K562 (cell line): ENCODE measurements around the gene CCNY. TPM values are rescaled to one million over a fixed set of nuclear protein-coding genes. Genes with fewer than 3 reads are reported as not detected.

Source experiments
- ATAC-seq: fragments of 200-7000 bp; cut with Tn5 transposase; 3 replicates; pipeline ENCODE4 v1.9.1; 2020; ENCODE audit warnings: moderate library complexity
- BruUV-seq: library from RNA; stranded (reverse); fragments of 400-500 nt; replicated peaks from 2 replicates; lab custom pipeline; 2021; lab: Mats Ljungman, UMichigan
- CTCF ChIA-PET: fragments of 300-600 bp; formaldehyde crosslinking; extraction: SDS; loops from one replicate; lab custom pipeline; 2021; ENCODE audit warnings: low intra/inter-chr PET ratio; lab: Yijun Ruan, JAX
- POLR2A ChIA-PET: fragments of 300-600, 350-650 bp; sonication (Branson Sonifier 250); formaldehyde crosslinking; extraction: SDS; loops from one replicate; lab custom pipeline; 2021; ENCODE audit warnings: antibody characterized with exemption, inconsistent platforms; lab: Yijun Ruan, JAX
- DNase-seq, 4 experiments: peaks; one replicate each; pipeline versions ENCODE4 v3.0.0 to v3.0.0-alpha.2; 2011 to 2018; ENCODE audit warnings: low spot score in 3 of 4, mixed read lengths in 3 of 4; ENCODE audit errors: extremely low read depth in 1 of 4
- FAIRE-seq: peaks from 2 replicates; lab custom pipeline; 2011; peaks lifted over from hg19 to GRCh38; lab: Jason Lieb, UNC
- H2AFZ ChIP-seq: 2 replicates; pipeline ENCODE4 v1.6.0; 2011; ENCODE audit warnings: low read depth, low read length, control low read depth, inconsistent platforms
- H3K27ac ChIP-seq: fragments of 200-600 bp; 3 replicates; pipeline ENCODE4 v1.8.0; 2011; ENCODE audit warnings: low read depth, mild to moderate bottlenecking, control low read depth, inconsistent platforms, low read length, moderate library complexity, mixed read lengths; ENCODE audit errors: extremely low read depth
- H3K27me3 ChIP-seq, 2 experiments: fragments of 300-600 bp in 1 of 2; 2 replicates in 1 of 2; 3 replicates in 1 of 2; pipeline versions ENCODE4 v1.6.0 to v1.8.0; 2011; ENCODE audit warnings: inconsistent platforms in 2 of 2, low read length in 2 of 2, mild to moderate bottlenecking in 1 of 2, mixed read lengths in 1 of 2, moderate library complexity in 1 of 2; ENCODE audit not compliant: control insufficient read depth in 2 of 2, insufficient read depth in 2 of 2
- H3K36me3 ChIP-seq: fragments of 300-600 bp; 3 replicates; pipeline ENCODE4 v1.8.0; 2011; ENCODE audit warnings: mild to moderate bottlenecking, low read length, inconsistent platforms; ENCODE audit not compliant: control insufficient read depth, insufficient read depth
- H3K4me1 ChIP-seq, 2 experiments: fragments of 200-600 bp in 1 of 2; replicated peaks in 1 of 2; 2 replicates in 1 of 2; 3 replicates in 1 of 2; pipeline versions ENCODE4 v1.5.1 to v1.8.0; 2011; ENCODE audit warnings: inconsistent platforms in 2 of 2, low read length in 2 of 2, mild to moderate bottlenecking in 1 of 2, mixed read lengths in 1 of 2, moderate library complexity in 1 of 2; ENCODE audit not compliant: control insufficient read depth in 2 of 2, insufficient read depth in 2 of 2
- H3K4me2 ChIP-seq: 2 replicates; pipeline ENCODE4 v1.6.1; 2011; ENCODE audit warnings: low read length, control low read depth, inconsistent platforms, mixed read lengths; ENCODE audit not compliant: insufficient read depth
- H3K4me3 ChIP-seq: fragments of 200-600 bp; sonication (generic), shearing (Covaris generic); 2 replicates; pipeline ENCODE4 v1.5.1; 2016; ENCODE audit warnings: control low read depth, inconsistent platforms
- H3K79me2 ChIP-seq: fragments of 200-600 bp; 3 replicates; pipeline ENCODE4 v1.8.0; 2011; ENCODE audit warnings: low read length, inconsistent platforms; ENCODE audit not compliant: control insufficient read depth, insufficient read depth
- H3K9ac ChIP-seq, 2 experiments: 2 replicates each; pipeline versions ENCODE4 v1.6.0 to v1.6.1; 2011; ENCODE audit warnings: low read depth in 2 of 2, low read length in 2 of 2, control low read depth in 1 of 2, inconsistent platforms in 1 of 2, mild to moderate bottlenecking in 1 of 2, mixed read lengths in 1 of 2; ENCODE audit not compliant: insufficient read depth in 1 of 2
- H3K9me1 ChIP-seq: one replicate; pipeline ENCODE4 v1.6.0; 2011; ENCODE audit warnings: inconsistent platforms, mild to moderate bottlenecking, low read length, moderate library complexity; ENCODE audit not compliant: control insufficient read depth, insufficient read depth
- H3K9me3 ChIP-seq: replicated peaks from 2 replicates; pipeline ENCODE4 v1.5.1; 2011; ENCODE audit warnings: low read depth, low read length, inconsistent platforms; ENCODE audit not compliant: control insufficient read depth, insufficient read depth
- H4K20me1 ChIP-seq: replicated peaks from 2 replicates; pipeline ENCODE4 v1.6.1; 2011; ENCODE audit warnings: low read length, inconsistent platforms, mixed read lengths; ENCODE audit not compliant: control insufficient read depth, insufficient read depth
- ADNP ChIP-seq: fragments of 200-800 bp; sonication (Bioruptor generic); IDR thresholded peaks from 2 replicates; pipeline ENCODE4 v1.6.1; 2016; ENCODE audit warnings: missing genetic modification characterization, missing compliant biosample characterization
- BMI1 ChIP-seq: fragments of 150-350 bp; IDR thresholded peaks from 2 replicates; pipeline ENCODE4 v1.6.1; 2014; ENCODE audit warnings: low read length
- BRD9 ChIP-seq: fragments of 450-650 bp; IDR thresholded peaks from 2 replicates; pipeline ENCODE4 v1.6.1; 2018; ENCODE audit warnings: low read depth; ENCODE audit not compliant: partially characterized antibody
- C11orf30 ChIP-seq: fragments of 450-650 bp; IDR thresholded peaks from 2 replicates; pipeline ENCODE4 v1.6.1; 2016; ENCODE audit warnings: low read depth, mild to moderate bottlenecking
- ETV6 ChIP-seq, 3 experiments: fragments of 150-350 bp in 1 of 3; sonication (generic) in 1 of 3; formaldehyde crosslinking in 1 of 3; IDR thresholded peaks; 2 replicates each; pipeline versions ENCODE4 v1.6.1 to v1.8.0; 2014 to 2022; ENCODE audit warnings: borderline replicate concordance in 2 of 3, low read depth in 2 of 3, antibody characterized with exemption in 1 of 3, low read length in 1 of 3, mild to moderate bottlenecking in 1 of 3, missing genetic modification reagents in 1 of 3
- JUN ChIP-seq, 2 experiments: sonication (generic) in 1 of 2; formaldehyde crosslinking in 1 of 2; IDR thresholded peaks; 2 replicates each; pipeline versions ENCODE4 v1.6.1 to v1.8.0; 2012 to 2022; ENCODE audit warnings: borderline replicate concordance in 2 of 2, mild to moderate bottlenecking in 2 of 2, improper control_type of control experiment in 1 of 2, low read depth in 1 of 2, low read length in 1 of 2, missing genetic modification reagents in 1 of 2
- MAFK ChIP-seq: IDR thresholded peaks from 2 replicates; pipeline ENCODE4 v1.6.1; 2011; ENCODE audit warnings: low read length, improper control_type of control experiment
- RNF2 ChIP-seq: sonication (generic); IDR thresholded peaks from 2 replicates; pipeline ENCODE4 v1.6.1; 2016
- SRSF3 ChIP-seq: fragments of 200-400 bp; formaldehyde crosslinking; IDR thresholded peaks from 2 replicates; pipeline ENCODE4 v1.6.1; 2016; ENCODE audit warnings: mild to moderate bottlenecking, low read length, moderate library complexity; ENCODE audit not compliant: insufficient read depth
- ZNF277 ChIP-seq: fragments of 250-450 bp; sonication (Bioruptor Pico); IDR thresholded peaks from 2 replicates; pipeline ENCODE4 v1.8.0; 2022; ENCODE audit warnings: inconsistent platforms, mild to moderate bottlenecking, moderate library complexity, borderline replicate concordance
- ZNF695 ChIP-seq: fragments of 450-650 bp; formaldehyde crosslinking; IDR thresholded peaks from 2 replicates; pipeline ENCODE4 v1.4.0; 2020; ENCODE audit warnings: mild to moderate bottlenecking, moderate library complexity
- ZNF740 ChIP-seq, 3 experiments: fragments of 200-800 bp in 1 of 3; sonication (Bioruptor generic) in 1 of 3; sonication (generic) in 1 of 3; formaldehyde crosslinking in 1 of 3; IDR thresholded peaks; 2 replicates each; pipeline versions ENCODE4 v1.6.1 to v1.8.0; 2016 to 2022; ENCODE audit warnings: mild to moderate bottlenecking in 2 of 3, missing compliant biosample characterization in 2 of 3, missing genetic modification characterization in 2 of 3, missing genetic modification reagents in 1 of 3
- ZNF77 ChIP-seq: fragments of 250-450 bp; sonication (Bioruptor Pico); IDR thresholded peaks from 2 replicates; pipeline ENCODE4 v1.5.0; 2020
- WGBS: fragments of 100-300 bp; shearing (Covaris generic); methylation state at CpG from one replicate; pipeline ENCODE4 v1.1.6; 2016; ENCODE audit warnings: low coverage, mixed read lengths; ENCODE audit not compliant: insufficient coverage; ENCODE audit errors: missing lambda C conversion rate; 5-methylcytosine and 5-hydroxymethylcytosine counted together
- in situ Hi-C: fragments of 300-500 bp; cut with MboI; formaldehyde crosslinking; loops from 4 replicates; pipeline ENCODE4 v1.15.0; 2018; ENCODE audit warnings: inconsistent platforms, mixed read lengths
- intact Hi-C: fragments of 100-400 bp; cut with micrococcal nuclease; formaldehyde crosslinking; loops from 2 replicates; pipeline ENCODE4 v1.14.2; 2022
- polyA plus RNA-seq, 8 experiments: library from polyadenylated mRNA; depleted of rRNA in 4 of 8; stranded (reverse) in 5 of 8; unstranded in 3 of 8; fragments of >200 nt; fragmentation: Nextera tagmentation in 2 of 8; fragmentation: Illumina TruSeq in 1 of 8; extraction: Ambion mirVana in 2 of 8; extraction: Trizol in 1 of 8; gene quantifications; 2 replicates each; pipeline versions ENCODE4 v1.2.1 to v1.2.3, GENCODE V29; 2011 to 2014; ENCODE audit warnings: inconsistent platforms in 1 of 8, missing spikeins in 1 of 8
- total RNA-seq, 7 experiments: library from RNA; depleted of rRNA in 6 of 7; stranded (reverse); fragments of >200 nt in 6 of 7; fragmentation: Illumina TruSeq in 2 of 7; extraction: Trizol in 2 of 7; gene quantifications; 2 replicates each; pipeline versions ENCODE4 v1.2.1 to v1.2.3, GENCODE V29; 2011 to 2021; ENCODE audit warnings: low replicate concordance in 1 of 7
- TF ChIP-seq, protein P1 (sequence below): fragments of 250-450 bp; sonication (Bioruptor Pico); IDR thresholded peaks from 2 replicates; pipeline ENCODE4 v1.8.0; 2021; ENCODE audit warnings: borderline replicate concordance, mild to moderate bottlenecking, moderate library complexity; ENCODE audit not compliant: poor library complexity, severe bottlenecking

The CCNY gene
- total and polyA plus RNA-seq, 9 of the 15 experiments (the other 6 are each of a cell fraction or from before 2014, with no cell fraction given), result 8.4 to 109 (median 38.6) TPM

GRCh38 chr10:35365994-35366393, 29.7 kb downstream of the CCNY start:
- peaks cover 20 to 29% of the 10 kb centered on the region in 2 experiments for H3K4me1 ChIP-seq
- H3K36me3 ChIP-seq, result no peaks in the 10 kb centered on the region
- no peak overlapping the region for H3K4me2 ChIP-seq
- DNase-seq (no peak), FAIRE-seq (no peak), ATAC-seq (no peak)
- H3K27ac ChIP-seq, result no peak overlapping the region
- CTCF ChIA-PET, result no interaction called here
- no peak overlapping the region for H3K4me3 ChIP-seq
- no peak overlapping the region for H2AFZ ChIP-seq
- 60% methylated on average over 1 of the region's 1 CpG for WGBS
- POLR2A ChIA-PET, result interaction anchor here (4.6 kb wide), 1 partner anchor 14 kb away, joined by 35 read pairs; no protein-coding TSS in a partner anchor
- in situ Hi-C loops (no loop called here), intact Hi-C loops (no loop called here)
- H3K9ac ChIP-seq, result no peak overlapping the region
- peaks cover 98% of the 10 kb centered on the region for H3K79me2 ChIP-seq
- H3K27me3 ChIP-seq, result no peaks in the 10 kb centered on the region
- H4K20me1 ChIP-seq, result peaks cover 10% of the 10 kb centered on the region; the same call in 1 of the 2 replicates
- no peaks in the 10 kb centered on the region for H3K9me1 ChIP-seq
- BruUV-seq, result no TSS peak
- no peaks in the 10 kb centered on the region for H3K9me3 ChIP-seq
- TF ChIP-seq ZNF695 (no peak), SRSF3 (no peak), ADNP (tag) (no peak), JUN (IDR thresholded peaks at IDR 0.05; ENCODE audit: borderline replicate concordance, low read depth, low read length) (no peak), JUN (CRISPR knock-in tag; IDR thresholded peaks at IDR 0.05; ENCODE audit: borderline replicate concordance) (no peak), ETV6 (IDR thresholded peaks at IDR 0.05; ENCODE audit: borderline replicate concordance in 1 of 2, low read depth in 2 of 2, low read length in 1 of 2) (no peak), ETV6 (CRISPR knock-in tag; IDR thresholded peaks at IDR 0.05; ENCODE audit: borderline replicate concordance) (no peak), ZNF740 (CRISPR knock-in tag; IDR thresholded peaks at IDR 0.05) (no peak), ZNF740 (tag; IDR thresholded peaks at IDR 0.05) (no peak), ZNF277 (no peak), RNF2 (no peak), ZNF77 (no peak), MAFK (no peak), BMI1 (no peak), BRD9 (no peak), C11orf30 (no peak)
- TF ChIP-seq, protein P1, sequence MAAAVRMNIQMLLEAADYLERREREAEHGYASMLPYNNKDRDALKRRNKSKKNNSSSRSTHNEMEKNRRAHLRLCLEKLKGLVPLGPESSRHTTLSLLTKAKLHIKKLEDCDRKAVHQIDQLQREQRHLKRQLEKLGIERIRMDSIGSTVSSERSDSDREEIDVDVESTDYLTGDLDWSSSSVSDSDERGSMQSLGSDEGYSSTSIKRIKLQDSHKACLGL, result no peak
